Astrocyte of the spinal cord (primary cell): Measurements from ENCODE around the gene ZDHHC12.

ENCODE experiments used
- DNase-seq: peaks from one replicate; pipeline ENCODE4 v3.0.0; 2011; ENCODE audit warnings: low read depth, low spot score
- H3K4me3 ChIP-seq: 2 replicates; pipeline ENCODE4 v1.5.1; 2011; ENCODE audit warnings: low read depth, mild to moderate bottlenecking, low read length, moderate library complexity
- in situ Hi-C: cut with HindIII; loops from 2 replicates; pipeline ENCODE4 v1.10.0; 2017; ENCODE audit warnings: low sequenced_read_pairs
- TF ChIP-seq, protein P1 (sequence below): IDR thresholded peaks from 2 replicates; pipeline ENCODE4 v1.5.1; 2012; ENCODE audit warnings: low read depth, mild to moderate bottlenecking, low read length, inconsistent platforms

Gene ZDHHC12

GRCh38 chr9:128712451-128713410 is 11.2 kb downstream of the ZDHHC12 start:
- no peak for DNase-seq
- H3K4me3 ChIP-seq, result no peak overlapping the region
- in situ Hi-C loops, result no loop called here
- TF ChIP-seq, protein P1, sequence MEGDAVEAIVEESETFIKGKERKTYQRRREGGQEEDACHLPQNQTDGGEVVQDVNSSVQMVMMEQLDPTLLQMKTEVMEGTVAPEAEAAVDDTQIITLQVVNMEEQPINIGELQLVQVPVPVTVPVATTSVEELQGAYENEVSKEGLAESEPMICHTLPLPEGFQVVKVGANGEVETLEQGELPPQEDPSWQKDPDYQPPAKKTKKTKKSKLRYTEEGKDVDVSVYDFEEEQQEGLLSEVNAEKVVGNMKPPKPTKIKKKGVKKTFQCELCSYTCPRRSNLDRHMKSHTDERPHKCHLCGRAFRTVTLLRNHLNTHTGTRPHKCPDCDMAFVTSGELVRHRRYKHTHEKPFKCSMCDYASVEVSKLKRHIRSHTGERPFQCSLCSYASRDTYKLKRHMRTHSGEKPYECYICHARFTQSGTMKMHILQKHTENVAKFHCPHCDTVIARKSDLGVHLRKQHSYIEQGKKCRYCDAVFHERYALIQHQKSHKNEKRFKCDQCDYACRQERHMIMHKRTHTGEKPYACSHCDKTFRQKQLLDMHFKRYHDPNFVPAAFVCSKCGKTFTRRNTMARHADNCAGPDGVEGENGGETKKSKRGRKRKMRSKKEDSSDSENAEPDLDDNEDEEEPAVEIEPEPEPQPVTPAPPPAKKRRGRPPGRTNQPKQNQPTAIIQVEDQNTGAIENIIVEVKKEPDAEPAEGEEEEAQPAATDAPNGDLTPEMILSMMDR, result no peak

DNA sequence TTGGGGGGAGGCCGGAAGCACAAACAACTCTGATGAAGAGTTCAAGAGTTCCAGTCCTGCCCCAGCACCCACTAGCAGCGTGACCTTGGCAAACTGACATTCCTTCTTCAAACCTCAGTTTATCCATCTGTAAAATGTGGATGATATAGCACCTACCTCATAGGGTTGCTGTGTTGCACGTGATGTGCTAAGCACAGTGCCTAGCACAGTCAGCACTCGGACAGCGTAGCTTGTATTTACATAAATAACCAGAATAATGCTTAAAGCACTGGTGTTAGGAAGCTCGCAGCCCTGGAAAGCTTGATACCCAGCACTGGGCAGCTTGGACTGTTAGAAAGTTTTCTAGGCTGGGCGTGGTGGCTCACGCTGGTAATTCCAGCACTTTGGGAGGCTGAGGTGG is 16.5 kb downstream of the ZDHHC12 start:
- in situ Hi-C loops, result no loop called here
- TF ChIP-seq, protein P1, result no peak
- no peak for DNase-seq
- H3K4me3 ChIP-seq, result no peak overlapping the region

- in situ Hi-C loops, result no loop called here
- H3K4me3 ChIP-seq, result no peak overlapping the region
- no peak for DNase-seq
- TF ChIP-seq, protein P1, result no peak
Observed at GRCh38 chr9:128706671-128707381, 17.1 kb downstream of the ZDHHC12 start.

- DNase-seq, result no peak
- TF ChIP-seq, protein P1, result no peak
- in situ Hi-C loops, result no loop called here
- H3K4me3 ChIP-seq, result no peak overlapping the region
Observed at GRCh38 chr9:128706045-128706444, 17.9 kb downstream of the ZDHHC12 start.

GRCh38 chr9:128705051-128705965 is 18.6 kb downstream of the ZDHHC12 start:
- TF ChIP-seq, protein P1, result no peak
- in situ Hi-C loops, result no loop called here
- DNase-seq, result no peak
- H3K4me3 ChIP-seq, result no peak overlapping the region

- no peak overlapping the region for H3K4me3 ChIP-seq
- DNase-seq, result no peak
- TF ChIP-seq, protein P1, result no peak
- in situ Hi-C loops, result no loop called here
Observed at GRCh38 chr9:128704356-128704670, 19.6 kb downstream of the ZDHHC12 start.
